ENCODE measurements around the gene BLVRB.

The BLVRB gene

GRCh38 chr19:40413291-40413845, 52.2 kb downstream of the BLVRB start, which contains the start of gene PRX:
Gene PRX, minus strand, starts transcription at chr19:40413378. Its CDS starts 5,446 bp downstream, at chr19:40407932.
- Histone ChIP-seq H2BK15ac (ENCODE audit: low read length) (no peak within 1 kb of the TSS), H4K91ac (ENCODE audit: low read depth, low read length, poor library complexity) (no peak within 1 kb of the TSS), H3K9me3 (replicated peaks in 1 of 2; ENCODE audit: control insufficient read depth in 2 of 2, insufficient read depth in 1 of 2, low read depth in 1 of 2, low read length in 2 of 2) (no peaks in the 10 kb centered on the region), H3K9ac (ENCODE audit: low read depth, low read length, poor library complexity) (no peak within 1 kb of the TSS), H3K79me1 (ENCODE audit: low read depth, low read length) (no peaks in the 10 kb centered on the region), H3K18ac (ENCODE audit: low read length) (peak within 1 kb of the TSS; percentile 32), H2AK5ac (ENCODE audit: low read depth, low read length) (peak within 1 kb of the TSS; percentile 96), H3K36me3 (replicated peaks in 1 of 2; ENCODE audit: control insufficient read depth in 2 of 2, insufficient read depth in 2 of 2, low read length in 2 of 2) (no peaks in the 10 kb centered on the region), H3K4ac (ENCODE audit: low read length) (no peak within 1 kb of the TSS), H3K27me3 (ENCODE audit: control insufficient read depth in 3 of 3, insufficient read depth in 3 of 3, low read depth in 1 of 3, low read length in 3 of 3) (no peaks in the 10 kb centered on the region), H4K8ac (ENCODE audit: low read depth, low read length) (no peak within 1 kb of the TSS), H2BK5ac (ENCODE audit: low read length) (no peak within 1 kb of the TSS), H3K27ac (replicated peaks; ENCODE audit: low read length) (no peak within 1 kb of the TSS), H3K14ac (ENCODE audit: low read length) (peak within 1 kb of the TSS; percentile 21), H3K4me1 (ENCODE audit: control insufficient read depth in 2 of 2, insufficient read depth in 1 of 2, low read depth in 1 of 2, low read length in 2 of 2) (peaks cover 12 to 26% of the 10 kb centered on the region in 2 donors), H3K4me2 (ENCODE audit: insufficient read depth, low read length, poor library complexity, severe bottlenecking) (no peak within 1 kb of the TSS), H3K23ac (ENCODE audit: low read depth, low read length, poor library complexity) (no peak within 1 kb of the TSS), H2BK12ac (ENCODE audit: low read length) (peak within 1 kb of the TSS; percentile 18), H3K4me3 (ENCODE audit: low read length in 2 of 2) (peak within 1 kb of the TSS in 1 of 2 donors; percentile 9), H2BK120ac (ENCODE audit: low read depth, low read length) (no peak within 1 kb of the TSS), H2AFZ (ENCODE audit: low read length) (peak within 1 kb of the TSS; percentile 84)
- no peak for DNase-seq (ENCODE audit: low spot score)
- no CpG with 5 or more reads among the region's 18 CpGs for WGBS, 2 donors (ENCODE audit: extremely low coverage in 2 of 2, insufficient read length in 2 of 2, insufficient replicate concordance in 1 of 2)

DNA sequence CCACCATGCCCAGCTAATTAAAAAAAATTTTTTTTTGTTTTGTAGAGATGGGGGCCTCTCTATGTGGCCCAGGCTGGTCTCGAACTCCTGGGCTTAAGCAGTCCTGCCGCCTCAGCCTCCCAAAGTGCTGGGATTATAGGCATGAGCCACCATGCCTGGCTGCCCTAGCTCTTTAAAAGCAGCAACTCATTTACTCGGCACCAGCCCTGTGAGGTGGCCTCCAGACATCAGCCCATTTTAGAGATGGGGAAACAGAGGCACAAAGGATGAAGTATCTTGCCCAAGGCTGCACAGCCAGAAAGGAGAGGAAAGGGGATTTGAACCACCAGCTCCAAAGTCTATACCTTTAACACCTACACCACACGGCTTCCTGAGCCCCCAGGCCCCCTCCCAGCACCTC, 52.7 kb downstream of the BLVRB start:
- Histone ChIP-seq H3K4me3 (ENCODE audit: low read length in 2 of 2) (no peak overlapping the region), H4K8ac (ENCODE audit: low read depth, low read length) (no peak overlapping the region), H2BK5ac (ENCODE audit: low read length) (no peak overlapping the region), H2AK5ac (ENCODE audit: low read depth, low read length) (no peak overlapping the region), H3K9me3 (replicated peaks in 1 of 2; ENCODE audit: control insufficient read depth in 2 of 2, insufficient read depth in 1 of 2, low read depth in 1 of 2, low read length in 2 of 2) (no peaks in the 10 kb centered on the region), H2AFZ (ENCODE audit: low read length) (peak overlapping the region; percentile 84), H3K27me3 (ENCODE audit: control insufficient read depth in 3 of 3, insufficient read depth in 3 of 3, low read depth in 1 of 3, low read length in 3 of 3) (no peaks in the 10 kb centered on the region), H3K9ac (ENCODE audit: low read depth, low read length, poor library complexity) (no peak overlapping the region), H3K4ac (ENCODE audit: low read length) (no peak overlapping the region), H3K4me2 (ENCODE audit: insufficient read depth, low read length, poor library complexity, severe bottlenecking) (no peak overlapping the region), H3K4me1 (ENCODE audit: control insufficient read depth in 2 of 2, insufficient read depth in 1 of 2, low read depth in 1 of 2, low read length in 2 of 2) (peaks cover 12 to 26% of the 10 kb centered on the region in 2 donors), H2BK15ac (ENCODE audit: low read length) (no peak overlapping the region), H3K18ac (ENCODE audit: low read length) (peak overlapping the region; percentile 32), H3K14ac (ENCODE audit: low read length) (no peak overlapping the region), H3K23ac (ENCODE audit: low read depth, low read length, poor library complexity) (no peak overlapping the region), H2BK120ac (ENCODE audit: low read depth, low read length) (no peak overlapping the region), H4K91ac (ENCODE audit: low read depth, low read length, poor library complexity) (no peak overlapping the region), H3K36me3 (replicated peaks in 1 of 2; ENCODE audit: control insufficient read depth in 2 of 2, insufficient read depth in 2 of 2, low read length in 2 of 2) (no peaks in the 10 kb centered on the region), H2BK12ac (ENCODE audit: low read length) (peak overlapping the region; percentile 18), H3K79me1 (ENCODE audit: low read depth, low read length) (no peaks in the 10 kb centered on the region), H3K27ac (replicated peaks; ENCODE audit: low read length) (no peak overlapping the region)
- WGBS, 2 donors (ENCODE audit: extremely low coverage in 2 of 2, insufficient read length in 2 of 2, insufficient replicate concordance in 1 of 2) = no CpG with 5 or more reads among the region's 4 CpGs
- no peak for DNase-seq (ENCODE audit: low spot score)

DNA sequence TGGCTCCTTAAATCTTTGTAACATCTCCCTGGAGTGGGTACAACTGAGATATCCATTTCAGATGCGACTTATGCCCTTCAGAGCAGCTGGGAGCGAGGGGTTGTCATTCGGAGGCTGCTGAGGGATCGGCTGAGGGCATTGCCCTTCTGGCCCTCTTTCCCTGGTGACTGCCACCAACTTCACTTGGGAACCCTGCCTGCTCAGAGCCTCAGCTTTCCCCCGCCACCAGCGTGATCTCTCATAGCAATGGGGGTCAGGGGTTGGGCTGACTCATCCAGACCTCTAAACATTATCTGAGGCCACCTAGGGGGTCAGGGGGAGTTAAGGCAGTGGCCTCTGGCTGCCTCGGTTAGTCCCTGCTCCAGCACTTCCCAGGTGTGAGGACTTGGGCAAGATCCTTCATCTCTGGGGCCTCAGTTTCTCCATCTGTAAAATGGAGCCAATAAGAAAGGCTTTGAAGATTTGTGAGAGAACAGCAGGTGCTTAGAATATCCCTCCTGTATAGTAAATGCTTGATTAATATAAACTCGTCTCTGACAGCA, 53.5 kb downstream of the BLVRB start:
- H2BK120ac ChIP-seq (ENCODE audit: low read depth, low read length) = no peak overlapping the region
- H2BK15ac ChIP-seq (ENCODE audit: low read length) = peak overlapping the region; percentile 87
- no CpG with 5 or more reads among the region's 8 CpGs for WGBS, 2 donors (ENCODE audit: extremely low coverage in 2 of 2, insufficient read length in 2 of 2, insufficient replicate concordance in 1 of 2)
- H3K4me3 ChIP-seq (ENCODE audit: low read length in 2 of 2) = no peak overlapping the region
- peak overlapping the region; percentile 21 for H3K14ac ChIP-seq (ENCODE audit: low read length)
- H3K4ac ChIP-seq (ENCODE audit: low read length) = no peak overlapping the region
- H4K91ac ChIP-seq (ENCODE audit: low read depth, low read length, poor library complexity) = no peak overlapping the region
- H2AK5ac ChIP-seq (ENCODE audit: low read depth, low read length) = peak overlapping the region; percentile 15
- no peak overlapping the region for H2BK5ac ChIP-seq (ENCODE audit: low read length)
- H3K27me3 ChIP-seq (ENCODE audit: control insufficient read depth in 3 of 3, insufficient read depth in 3 of 3, low read depth in 1 of 3, low read length in 3 of 3) = no peaks in the 10 kb centered on the region
- no peak overlapping the region for H3K4me2 ChIP-seq (ENCODE audit: insufficient read depth, low read length, poor library complexity, severe bottlenecking)
- no peaks in the 10 kb centered on the region for H3K36me3 ChIP-seq (replicated peaks in 1 of 2; ENCODE audit: control insufficient read depth in 2 of 2, insufficient read depth in 2 of 2, low read length in 2 of 2)
- H3K27ac ChIP-seq (replicated peaks; ENCODE audit: low read length) = no peak overlapping the region
- H3K9me3 ChIP-seq (replicated peaks in 1 of 2; ENCODE audit: control insufficient read depth in 2 of 2, insufficient read depth in 1 of 2, low read depth in 1 of 2, low read length in 2 of 2) = no peaks in the 10 kb centered on the region
- H3K9ac ChIP-seq (ENCODE audit: low read depth, low read length, poor library complexity) = no peak overlapping the region
- no peak for DNase-seq (ENCODE audit: low spot score)
- no peak overlapping the region for H2AFZ ChIP-seq (ENCODE audit: low read length)
- no peak overlapping the region for H4K8ac ChIP-seq (ENCODE audit: low read depth, low read length)
- peaks cover 8 to 21% of the 10 kb centered on the region in 2 donors for H3K4me1 ChIP-seq (ENCODE audit: control insufficient read depth in 2 of 2, insufficient read depth in 1 of 2, low read depth in 1 of 2, low read length in 2 of 2)
- no peaks in the 10 kb centered on the region for H3K79me1 ChIP-seq (ENCODE audit: low read depth, low read length)
- no peak overlapping the region for H2BK12ac ChIP-seq (ENCODE audit: low read length)
- no peak overlapping the region for H3K23ac ChIP-seq (ENCODE audit: low read depth, low read length, poor library complexity)
- H3K18ac ChIP-seq (ENCODE audit: low read length) = no peak overlapping the region

DNA sequence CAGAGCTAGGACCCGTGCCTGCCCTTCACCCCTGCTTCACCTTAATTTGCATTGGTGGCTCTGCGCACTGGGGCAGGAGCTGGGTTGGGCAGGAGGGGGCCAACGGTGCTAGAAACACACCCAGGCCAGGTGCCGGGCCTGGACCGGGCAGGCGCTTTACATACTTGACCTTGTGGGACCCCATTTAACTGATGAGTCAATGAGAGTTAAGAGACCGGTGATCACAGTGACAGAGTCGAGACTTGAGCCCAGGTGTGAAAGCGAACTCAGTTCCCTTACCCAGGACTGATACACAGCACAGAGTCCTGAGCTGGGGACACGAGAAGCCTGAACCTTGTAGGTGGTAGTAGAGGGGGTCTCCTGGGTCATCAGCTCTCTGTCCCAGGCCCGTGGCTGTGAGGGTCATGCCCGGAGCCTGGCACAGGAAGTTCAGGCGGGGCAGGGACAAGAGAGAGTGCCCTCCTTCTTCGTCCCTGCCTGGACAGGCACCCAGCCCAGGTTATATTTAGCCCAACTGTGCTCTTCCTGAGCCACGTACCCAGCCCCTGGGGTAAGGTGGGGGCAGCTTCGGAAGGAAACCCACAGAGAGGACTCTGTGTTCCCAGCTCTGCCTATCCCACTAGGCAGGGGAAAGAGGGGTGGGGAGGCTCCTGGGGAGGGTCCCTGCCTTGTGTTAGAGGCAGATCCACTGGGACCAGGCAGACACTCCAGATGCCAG, 54.3 kb downstream of the BLVRB start:
- DNase-seq (ENCODE audit: low spot score) = no peak
- Histone ChIP-seq H4K8ac (ENCODE audit: low read depth, low read length) (no peak overlapping the region), H2BK12ac (ENCODE audit: low read length) (peak overlapping the region; percentile 31), H3K36me3 (replicated peaks in 1 of 2; ENCODE audit: control insufficient read depth in 2 of 2, insufficient read depth in 2 of 2, low read length in 2 of 2) (no peaks in the 10 kb centered on the region), H3K9ac (ENCODE audit: low read depth, low read length, poor library complexity) (no peak overlapping the region), H3K18ac (ENCODE audit: low read length) (peak overlapping the region; percentile 44), H3K23ac (ENCODE audit: low read depth, low read length, poor library complexity) (peak overlapping the region; percentile 6), H3K14ac (ENCODE audit: low read length) (no peak overlapping the region), H3K79me1 (ENCODE audit: low read depth, low read length) (no peaks in the 10 kb centered on the region), H3K4me1 (ENCODE audit: control insufficient read depth in 2 of 2, insufficient read depth in 1 of 2, low read depth in 1 of 2, low read length in 2 of 2) (peaks cover 8 to 20% of the 10 kb centered on the region in 2 donors), H4K91ac (ENCODE audit: low read depth, low read length, poor library complexity) (peak overlapping the region; percentile 39), H2BK120ac (ENCODE audit: low read depth, low read length) (no peak overlapping the region), H3K4ac (ENCODE audit: low read length) (no peak overlapping the region), H3K4me2 (ENCODE audit: insufficient read depth, low read length, poor library complexity, severe bottlenecking) (no peak overlapping the region), H2AFZ (ENCODE audit: low read length) (no peak overlapping the region), H2BK15ac (ENCODE audit: low read length) (peak overlapping the region; percentile 87), H3K27me3 (ENCODE audit: control insufficient read depth in 3 of 3, insufficient read depth in 3 of 3, low read depth in 1 of 3, low read length in 3 of 3) (no peaks in the 10 kb centered on the region), H3K9me3 (replicated peaks in 1 of 2; ENCODE audit: control insufficient read depth in 2 of 2, insufficient read depth in 1 of 2, low read depth in 1 of 2, low read length in 2 of 2) (no peaks in the 10 kb centered on the region), H2AK5ac (ENCODE audit: low read depth, low read length) (peak overlapping the region; percentile 82), H3K27ac (replicated peaks; ENCODE audit: low read length) (no peak overlapping the region), H3K4me3 (ENCODE audit: low read length in 2 of 2) (no peak overlapping the region), H2BK5ac (ENCODE audit: low read length) (peak overlapping the region; percentile 11)
- WGBS, 2 donors (ENCODE audit: extremely low coverage in 2 of 2, insufficient read length in 2 of 2, insufficient replicate concordance in 1 of 2) = no CpG with 5 or more reads among the region's 16 CpGs

All from neuronal stem cell (in vitro differentiated cells).